ENCODE data around the gene HSF5. TPM values are rescaled to one million over a fixed set of nuclear protein-coding genes. Genes with fewer than 3 reads are reported as not detected.

The HSF5 gene
- total RNA-seq, 1 donor from 2014 or later: 0.91 TPM

DNA sequence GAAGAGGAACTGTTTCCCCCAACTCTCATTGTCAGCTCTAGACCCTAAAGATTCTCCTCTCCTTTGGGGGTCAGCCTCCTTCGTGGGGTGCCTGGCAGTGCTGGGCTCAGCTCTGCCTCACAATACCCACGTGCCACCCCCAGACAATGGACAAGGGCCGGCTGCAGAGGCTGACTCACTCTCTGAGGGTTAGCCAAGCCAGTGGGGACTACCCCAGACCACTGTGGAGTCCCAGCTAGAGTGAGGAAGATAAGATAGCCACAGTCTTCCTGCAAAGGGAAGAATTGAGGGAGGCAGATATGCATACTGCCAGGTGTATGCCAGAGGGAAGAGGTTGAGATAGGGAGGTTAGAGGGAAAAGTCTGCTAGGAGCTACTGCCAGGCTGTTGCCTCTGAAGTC, 39.7 kb upstream of the HSF5 start:
- no peak overlapping the region for H3K27ac Mint-ChIP-seq
- no peaks in the 10 kb centered on the region for H3K9me3 Mint-ChIP-seq
- peaks cover 21% of the 10 kb centered on the region for H3K4me1 Mint-ChIP-seq
- intact Hi-C loops (cut with micrococcal nuclease): no loop called here
- DNase-seq: no peak
- H3K36me3 Mint-ChIP-seq (ENCODE audit: low read depth): no peaks in the 10 kb centered on the region
- peaks cover 21% of the 10 kb centered on the region for H3K27me3 Mint-ChIP-seq
- no peak overlapping the region for H3K4me3 Mint-ChIP-seq

DNA sequence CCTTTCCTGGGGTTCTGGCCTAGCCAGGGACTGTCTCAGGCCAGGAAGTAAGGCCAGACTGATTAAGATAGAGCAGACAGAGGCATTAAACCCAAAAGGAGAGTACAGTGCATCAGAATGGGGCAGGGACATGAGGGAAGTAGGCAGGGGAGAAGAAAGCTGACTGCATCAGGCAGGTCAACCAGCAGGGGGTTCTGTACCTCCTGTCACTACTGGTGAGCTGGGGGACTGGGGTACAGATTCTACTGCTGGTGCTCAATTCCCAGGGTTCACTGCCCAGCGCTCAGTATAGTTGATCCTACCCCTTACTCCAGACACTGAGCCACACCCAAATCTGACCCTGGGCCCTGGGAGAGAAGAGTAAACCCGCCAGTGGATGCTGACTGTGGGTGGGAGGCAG, 39.1 kb upstream of the HSF5 start:
- no peak for DNase-seq
- intact Hi-C loops (cut with micrococcal nuclease): no loop called here
- peak overlapping the region; percentile 85 for H3K27ac Mint-ChIP-seq
- no peaks in the 10 kb centered on the region for H3K9me3 Mint-ChIP-seq
- H3K36me3 Mint-ChIP-seq (ENCODE audit: low read depth): no peaks in the 10 kb centered on the region
- peaks cover 14% of the 10 kb centered on the region for H3K27me3 Mint-ChIP-seq
- peak overlapping the region; percentile 5 for H3K4me3 Mint-ChIP-seq
- peaks cover 20% of the 10 kb centered on the region for H3K4me1 Mint-ChIP-seq

DNA sequence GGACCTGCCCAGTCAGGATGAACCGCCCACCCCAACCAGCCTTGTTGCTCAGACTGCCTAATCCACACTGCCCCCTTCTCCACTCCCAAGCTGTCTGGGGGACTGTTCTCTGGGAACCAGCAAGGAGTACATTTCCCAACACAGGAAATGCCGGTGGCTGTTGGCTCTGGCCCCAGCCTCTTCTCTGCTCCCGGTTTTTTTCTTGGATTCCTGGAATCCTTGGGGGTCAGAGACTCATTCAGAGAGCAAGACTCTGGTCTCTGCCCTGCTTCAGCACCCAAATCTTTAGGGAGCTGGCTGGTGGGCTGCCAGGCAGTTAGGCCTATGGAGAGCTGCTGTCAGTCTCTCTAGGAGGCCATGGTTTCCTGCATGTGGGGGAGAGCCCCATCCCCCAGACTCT, 37.0 kb upstream of the HSF5 start:
- H3K27ac Mint-ChIP-seq: no peak overlapping the region
- intact Hi-C loops (cut with micrococcal nuclease): no loop called here
- no peak for DNase-seq
- H3K4me3 Mint-ChIP-seq: no peak overlapping the region
- H3K27me3 Mint-ChIP-seq: peaks cover 8% of the 10 kb centered on the region
- no peaks in the 10 kb centered on the region for H3K9me3 Mint-ChIP-seq
- H3K4me1 Mint-ChIP-seq: peaks cover 18% of the 10 kb centered on the region
- H3K36me3 Mint-ChIP-seq (ENCODE audit: low read depth): no peaks in the 10 kb centered on the region

DNA sequence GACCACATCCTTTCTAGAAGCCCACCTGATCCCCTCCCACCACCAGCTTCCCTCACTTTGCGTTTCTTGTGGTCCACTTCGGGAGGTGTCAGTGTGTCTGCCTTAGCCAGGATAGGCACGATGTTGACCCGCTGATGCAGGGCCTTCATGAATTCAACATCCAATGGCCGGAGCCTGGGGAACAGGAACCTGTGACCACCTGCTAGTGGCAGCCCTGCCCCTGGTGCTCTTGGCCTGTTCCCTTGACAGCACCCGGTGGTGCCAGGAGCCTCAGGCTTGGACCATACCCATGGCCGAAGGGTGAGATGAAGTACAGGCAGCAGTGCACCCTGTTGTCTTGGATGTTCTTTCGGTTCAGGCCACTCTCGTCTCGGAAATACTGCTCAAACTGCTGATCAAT, 33.5 kb upstream of the HSF5 start:
- intact Hi-C loops (cut with micrococcal nuclease): no loop called here
- no peak for DNase-seq
- Mint-ChIP-seq H3K9me3 (no peaks in the 10 kb centered on the region), H3K27me3 (no peaks in the 10 kb centered on the region), H3K36me3 (ENCODE audit: low read depth) (no peaks in the 10 kb centered on the region), H3K27ac (no peak overlapping the region), H3K4me1 (peaks cover 18% of the 10 kb centered on the region), H3K4me3 (no peak overlapping the region)

DNA sequence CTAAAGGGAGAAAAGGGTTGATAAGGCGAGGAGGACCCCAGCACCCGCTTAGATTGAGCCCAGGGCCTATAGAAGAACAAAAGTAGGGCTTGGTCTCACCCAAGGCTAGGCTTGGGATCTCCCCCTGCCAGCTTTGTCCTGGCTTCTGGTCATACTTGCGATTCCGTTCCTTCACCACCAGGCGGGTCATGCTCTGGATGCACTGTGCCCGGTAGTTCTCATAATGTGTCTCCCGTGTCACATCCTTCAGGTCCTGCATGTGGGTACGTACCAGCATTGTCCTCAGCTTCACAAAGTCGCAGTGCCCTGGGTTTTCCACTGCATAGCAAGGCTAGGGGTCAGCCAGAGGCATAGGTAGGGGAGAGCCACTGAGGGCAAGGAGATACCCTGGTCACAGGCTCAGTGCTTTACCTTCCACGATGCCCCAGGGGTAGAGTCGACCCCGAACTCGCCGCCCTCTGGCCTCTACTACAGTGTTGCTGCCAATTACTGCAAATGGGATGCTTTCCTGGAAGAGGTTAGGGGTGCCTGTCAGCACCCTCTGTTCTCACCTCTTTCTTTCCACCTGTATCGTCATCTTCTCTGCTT, 32.7 kb upstream of the HSF5 start:
- intact Hi-C loops (cut with micrococcal nuclease): no loop called here
- H3K9me3 Mint-ChIP-seq: no peaks in the 10 kb centered on the region
- H3K36me3 Mint-ChIP-seq (ENCODE audit: low read depth): no peaks in the 10 kb centered on the region
- peaks cover 22% of the 10 kb centered on the region for H3K4me1 Mint-ChIP-seq
- H3K27me3 Mint-ChIP-seq: no peaks in the 10 kb centered on the region
- DNase-seq: peak; percentile 66
- no peak overlapping the region for H3K27ac Mint-ChIP-seq
- H3K4me3 Mint-ChIP-seq: no peak overlapping the region

DNA sequence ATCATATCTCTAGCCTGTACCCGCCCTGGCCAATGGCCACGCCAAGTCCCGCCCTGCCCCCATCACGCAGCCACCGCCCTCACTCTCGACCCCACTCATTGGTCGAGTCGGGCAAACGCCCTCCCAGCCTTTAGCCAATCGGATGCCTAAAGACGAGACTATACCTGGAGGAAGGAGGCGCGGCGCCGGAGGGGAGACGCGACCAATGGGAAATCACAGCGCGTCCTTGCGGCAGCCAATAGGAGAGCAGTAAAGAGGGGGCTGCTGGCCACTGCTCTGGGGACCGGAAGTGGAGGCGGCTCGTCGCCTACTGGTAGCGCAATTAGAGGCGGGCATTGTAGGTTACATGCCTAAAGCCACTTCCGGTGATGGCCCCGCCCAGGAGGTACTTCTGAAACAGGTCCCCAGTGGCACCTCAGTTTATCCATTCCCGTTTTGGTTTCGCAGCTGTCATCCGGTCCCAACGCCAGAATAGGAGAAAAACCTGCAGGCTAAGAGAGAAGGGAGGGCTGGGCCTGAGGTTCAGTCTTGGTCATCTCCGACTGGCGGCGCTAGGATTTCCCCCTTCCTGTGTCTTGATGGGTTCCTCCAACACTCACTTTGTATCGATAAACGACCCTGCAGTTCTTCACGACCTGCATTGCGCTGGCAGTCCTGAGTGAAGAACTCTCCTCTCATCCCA, 29.9 kb upstream of the HSF5 start:
- DNase-seq: peak; percentile 100
- Mint-ChIP-seq H3K4me1 (peaks cover 38% of the 10 kb centered on the region), H3K27me3 (no peaks in the 10 kb centered on the region), H3K36me3 (ENCODE audit: low read depth) (peaks cover 2% of the 10 kb centered on the region), H3K27ac (peak overlapping the region; percentile 87), H3K9me3 (no peaks in the 10 kb centered on the region), H3K4me3 (peak overlapping the region; percentile 95)
- intact Hi-C loops (cut with micrococcal nuclease): loop anchor here (1.0 to 5.0 kb wide), 12 partner anchors 69 to 1431 kb away; partner anchors contain the start of genes AKAP1, PRR11, PTRH2 and RAD51C

DNA sequence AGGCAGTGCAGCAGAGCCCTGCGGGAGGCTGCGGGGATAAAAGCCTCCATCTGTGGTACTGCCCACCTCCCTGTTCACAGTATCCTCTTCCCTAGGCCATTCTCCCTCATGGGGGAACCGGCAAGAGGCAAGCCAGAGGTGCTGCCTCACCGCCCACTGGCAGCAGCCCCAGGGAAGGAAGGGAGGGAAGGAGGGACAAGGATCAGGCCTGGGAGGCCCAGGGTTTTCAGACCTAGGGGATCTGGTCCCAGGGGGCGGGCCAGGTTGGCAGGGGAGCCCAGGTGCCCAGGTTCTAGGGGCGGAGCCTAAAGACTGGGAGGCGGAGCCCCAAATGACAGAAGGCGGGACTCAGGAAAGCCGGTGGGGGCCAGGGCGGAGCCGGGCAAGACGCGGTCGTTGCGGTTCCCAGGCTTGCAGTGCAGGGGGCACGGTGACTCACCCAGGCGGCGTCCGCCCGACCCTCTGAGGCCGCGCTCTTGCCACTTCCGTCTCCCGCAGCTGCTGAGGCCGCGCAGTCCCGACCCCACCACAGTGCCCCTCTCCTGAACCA, 29.2 kb upstream of the HSF5 start:
- peak overlapping the region; percentile 87 for H3K27ac Mint-ChIP-seq
- H3K4me1 Mint-ChIP-seq: peaks cover 42% of the 10 kb centered on the region
- H3K36me3 Mint-ChIP-seq (ENCODE audit: low read depth): peaks cover 5% of the 10 kb centered on the region
- H3K27me3 Mint-ChIP-seq: no peaks in the 10 kb centered on the region
- DNase-seq: no peak
- H3K4me3 Mint-ChIP-seq: peak overlapping the region; percentile 95
- no peaks in the 10 kb centered on the region for H3K9me3 Mint-ChIP-seq
- intact Hi-C loops (cut with micrococcal nuclease): loop anchor here (1.0 to 5.0 kb wide), 6 partner anchors 165 to 1430 kb away; partner anchors contain the start of genes AKAP1, PTRH2, RAD51C and SRSF1

DNA sequence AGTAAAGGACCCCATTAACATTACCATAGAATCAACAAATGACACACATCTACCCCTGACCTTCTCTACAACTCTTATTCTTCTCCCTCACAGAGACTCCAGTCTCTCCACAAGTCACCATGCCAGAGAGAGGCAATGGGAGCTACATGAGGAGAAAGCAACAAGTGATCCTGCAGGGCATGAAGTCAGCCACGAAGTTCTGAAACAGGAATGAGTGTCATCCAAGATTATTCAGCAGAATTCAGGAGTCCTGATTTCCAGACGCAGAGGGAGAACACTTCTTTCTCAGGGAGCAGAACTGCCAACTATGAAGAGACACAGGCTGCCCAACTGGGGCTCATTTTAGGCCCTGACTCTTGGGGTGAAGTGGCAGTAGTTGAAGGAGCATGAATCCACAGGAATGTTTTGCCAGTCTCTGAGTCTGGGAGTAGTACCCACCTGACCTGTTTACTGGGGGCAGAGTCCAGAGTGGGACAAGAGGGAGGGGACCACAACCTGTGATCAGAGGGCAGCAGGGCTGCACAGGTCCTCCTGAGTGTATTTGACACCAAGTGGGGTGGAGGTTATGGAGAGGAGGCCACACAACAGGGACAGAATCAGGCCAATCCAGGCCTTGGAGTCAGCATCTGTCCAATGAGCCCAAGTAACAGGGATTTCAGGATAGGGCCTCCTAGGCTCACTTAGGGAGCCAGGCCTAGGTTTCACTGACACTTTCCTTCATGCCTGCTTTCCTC, 28.6 kb upstream of the HSF5 start:
- Mint-ChIP-seq H3K9me3 (no peaks in the 10 kb centered on the region), H3K27me3 (no peaks in the 10 kb centered on the region), H3K36me3 (ENCODE audit: low read depth) (peaks cover 10% of the 10 kb centered on the region), H3K4me1 (peaks cover 42% of the 10 kb centered on the region), H3K4me3 (peak overlapping the region; percentile 95), H3K27ac (peak overlapping the region; percentile 76)
- intact Hi-C loops (cut with micrococcal nuclease): loop anchor here (1.0 to 5.0 kb wide), 6 partner anchors 165 to 1430 kb away; partner anchors contain the start of genes AKAP1, PTRH2, RAD51C and SRSF1
- DNase-seq: peak; percentile 67

DNA sequence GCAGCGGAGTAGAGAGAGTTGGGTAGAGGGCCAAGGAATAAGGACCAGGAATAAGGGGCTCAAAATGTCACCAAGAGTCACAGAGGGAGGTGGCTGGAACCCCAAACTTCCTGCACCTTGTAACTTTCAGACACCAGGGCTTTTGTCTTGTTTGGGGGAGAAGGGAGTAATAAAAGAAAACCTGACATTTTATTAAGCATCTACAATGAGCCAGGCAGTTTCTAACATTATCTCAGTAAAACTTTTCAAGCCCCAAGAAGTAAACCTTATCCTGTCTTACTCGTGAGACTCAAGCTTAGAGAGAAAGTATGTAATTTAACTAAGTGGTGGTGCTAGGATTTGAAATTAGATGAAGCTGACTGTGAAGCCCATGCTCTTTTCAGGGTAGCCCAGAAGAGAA, 27.1 kb upstream of the HSF5 start:
- intact Hi-C loops (cut with micrococcal nuclease): loop anchor here (5.0 kb wide), 5 partner anchors 163 to 1428 kb away; partner anchors contain the start of genes AKAP1, PTRH2, RAD51C and SUPT4H1
- H3K36me3 Mint-ChIP-seq (ENCODE audit: low read depth): peaks cover 24% of the 10 kb centered on the region
- no peak for DNase-seq
- peak overlapping the region; percentile 81 for H3K4me3 Mint-ChIP-seq
- H3K9me3 Mint-ChIP-seq: no peaks in the 10 kb centered on the region
- peak overlapping the region; percentile 66 for H3K27ac Mint-ChIP-seq
- H3K27me3 Mint-ChIP-seq: no peaks in the 10 kb centered on the region
- peaks cover 47% of the 10 kb centered on the region for H3K4me1 Mint-ChIP-seq

DNA sequence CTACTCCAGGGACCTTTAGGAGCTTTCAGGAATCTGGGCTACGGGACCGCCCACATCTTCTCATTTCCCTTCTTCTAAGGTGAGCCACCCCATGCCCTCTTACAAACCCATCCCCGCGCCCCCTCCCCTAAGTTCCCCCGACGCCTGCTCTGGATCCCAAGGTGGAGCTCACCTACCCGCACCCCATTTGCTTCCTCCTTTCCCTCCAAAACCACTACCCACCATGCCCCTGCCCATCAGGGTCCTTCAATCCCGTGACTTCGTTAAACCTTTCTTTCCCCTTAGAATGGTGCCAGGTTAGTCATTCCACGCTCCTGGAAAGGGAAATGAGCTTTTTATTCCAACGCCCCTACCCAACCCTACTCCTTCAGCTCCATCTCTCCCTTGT, 26.6 kb upstream of the HSF5 start:
- peaks cover 29% of the 10 kb centered on the region for H3K36me3 Mint-ChIP-seq (ENCODE audit: low read depth)
- H3K27ac Mint-ChIP-seq: peak overlapping the region; percentile 7
- intact Hi-C loops (cut with micrococcal nuclease): loop anchor here (5.0 kb wide), 5 partner anchors 162 to 1427 kb away; partner anchors contain the start of genes AKAP1, PTRH2, RAD51C and SUPT4H1
- H3K4me3 Mint-ChIP-seq: peak overlapping the region; percentile 81
- DNase-seq: no peak
- no peaks in the 10 kb centered on the region for H3K27me3 Mint-ChIP-seq
- peaks cover 52% of the 10 kb centered on the region for H3K4me1 Mint-ChIP-seq
- no peaks in the 10 kb centered on the region for H3K9me3 Mint-ChIP-seq

DNA sequence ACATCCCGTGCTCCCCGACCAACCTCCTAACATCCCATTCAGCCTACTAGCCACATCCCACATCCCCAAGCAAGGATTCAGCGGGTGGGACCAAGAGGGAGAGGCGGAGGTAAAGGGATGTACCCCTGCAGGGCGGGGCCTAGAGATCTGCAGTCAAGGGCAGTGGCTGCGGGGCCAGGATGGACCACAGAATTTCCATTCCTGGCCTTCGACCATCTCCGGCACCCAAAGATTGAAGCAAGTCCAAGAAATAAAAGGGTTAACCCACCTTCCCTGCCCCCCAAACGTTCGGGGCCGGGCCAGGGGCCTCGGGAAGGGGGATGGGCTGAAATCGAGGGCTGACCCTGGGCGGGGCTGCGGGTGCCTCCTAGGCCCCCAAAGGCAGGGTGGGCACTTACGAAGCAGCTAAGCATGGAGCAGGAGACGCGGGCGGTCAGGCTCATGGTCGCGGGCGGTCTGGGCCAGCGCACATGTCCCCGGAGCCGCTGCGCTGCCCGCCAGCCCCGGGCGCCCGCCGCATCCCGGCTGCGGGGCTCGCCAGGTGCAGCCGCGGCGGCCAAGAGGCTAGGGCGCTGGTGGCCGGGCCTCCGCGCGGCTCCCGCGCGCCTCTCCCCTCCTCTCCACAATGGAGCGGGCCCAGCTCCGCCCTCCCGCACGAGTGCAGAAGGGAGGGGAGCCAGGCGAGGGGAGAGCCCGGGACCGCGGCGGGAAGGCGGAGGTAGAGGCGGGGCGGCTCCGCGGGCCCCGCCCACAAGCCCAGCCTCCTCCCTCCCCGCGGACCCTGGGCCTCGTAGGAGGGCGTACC, 26.0 kb upstream of the HSF5 start, which contains the start of gene MTMR4:
MTMR4 (minus strand) TSS at position 674 of the 805 bp plus-strand sequence; CDS start at position 443, 231 bp downstream.
- DNase-seq: peak; percentile 94
- peak within 1 kb of the TSS; percentile 88 for H3K27ac Mint-ChIP-seq
- peak within 1 kb of the TSS; percentile 93 for H3K4me3 Mint-ChIP-seq
- H3K27me3 Mint-ChIP-seq: no peaks in the 10 kb centered on the region
- peaks cover 34% of the 10 kb centered on the region for H3K36me3 Mint-ChIP-seq (ENCODE audit: low read depth)
- intact Hi-C loops (cut with micrococcal nuclease): no loop called here
- peaks cover 53% of the 10 kb centered on the region for H3K4me1 Mint-ChIP-seq
- no peaks in the 10 kb centered on the region for H3K9me3 Mint-ChIP-seq

DNA sequence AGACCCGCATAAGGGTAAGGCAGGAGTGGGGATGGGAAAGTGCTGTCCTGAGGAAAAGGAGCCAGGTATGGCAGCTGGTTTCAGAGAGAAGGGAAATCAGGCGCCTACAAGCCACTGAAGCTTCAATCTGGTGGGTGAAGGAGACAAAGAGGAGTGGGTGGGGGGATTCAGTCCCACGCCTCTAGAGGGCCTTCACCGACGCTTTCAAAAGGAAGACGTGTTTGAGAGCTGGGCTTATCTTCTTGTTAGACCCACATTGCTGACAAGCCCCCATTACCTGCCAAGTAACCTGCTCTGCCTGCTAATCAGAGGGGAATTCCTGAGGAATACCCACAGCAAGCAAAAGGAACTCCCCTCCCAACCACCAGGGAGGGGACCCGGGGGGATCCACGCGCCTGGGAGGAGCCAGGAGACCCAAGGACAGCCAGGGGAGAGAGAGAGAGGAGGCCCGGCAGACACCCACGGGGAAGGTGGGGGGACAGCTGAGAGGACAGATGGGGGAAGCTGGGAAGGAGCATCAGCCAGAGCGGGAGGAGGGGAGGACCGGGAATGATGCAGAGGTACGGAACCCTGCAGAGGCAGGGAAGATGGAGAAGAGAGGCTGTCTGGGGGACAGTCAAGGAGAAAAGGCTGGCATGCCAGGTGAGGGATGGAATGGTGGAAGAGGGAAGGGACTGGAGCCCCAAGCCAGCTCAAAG, 25.2 kb upstream of the HSF5 start:
- Mint-ChIP-seq H3K9me3 (no peaks in the 10 kb centered on the region), H3K27ac (peak overlapping the region; percentile 88), H3K27me3 (no peaks in the 10 kb centered on the region), H3K4me3 (peak overlapping the region; percentile 93), H3K4me1 (peaks cover 52% of the 10 kb centered on the region), H3K36me3 (ENCODE audit: low read depth) (peaks cover 39% of the 10 kb centered on the region)
- DNase-seq: peak; percentile 67
- intact Hi-C loops (cut with micrococcal nuclease): no loop called here
